Ishikawa (cell line): ENCODE data around the gene CXXC5.

Source experiments
- CEBPB ChIP-seq: IDR thresholded peaks from 2 replicates; pipeline ENCODE4 v1.6.1; 2012
- CREB1 ChIP-seq: IDR thresholded peaks from 2 replicates; pipeline ENCODE4 v1.6.1; 2012; ENCODE audit warnings: low read depth
- EGR1 ChIP-seq: IDR thresholded peaks from 2 replicates; pipeline ENCODE4 v1.6.1; 2012
- EP300 ChIP-seq: IDR thresholded peaks from 2 replicates; pipeline ENCODE4 v1.6.1; 2012; ENCODE audit warnings: borderline replicate concordance
- FOXM1 ChIP-seq: IDR thresholded peaks from 2 replicates; pipeline ENCODE4 v1.6.1; 2012; ENCODE audit warnings: low read depth, borderline replicate concordance
- MAX ChIP-seq: IDR thresholded peaks from 2 replicates; pipeline ENCODE4 v1.6.1; 2012
- NFIC ChIP-seq: IDR thresholded peaks from 2 replicates; pipeline ENCODE4 v1.6.1; 2012
- RAD21 ChIP-seq: IDR thresholded peaks from 2 replicates; pipeline ENCODE4 v1.6.1; 2012; ENCODE audit warnings: low read depth
- TAF1 ChIP-seq: IDR thresholded peaks from 2 replicates; pipeline ENCODE4 v1.6.1; 2012; ENCODE audit warnings: low read depth, mild to moderate bottlenecking
- TCF12 ChIP-seq: IDR thresholded peaks from 2 replicates; pipeline ENCODE4 v1.6.1; 2012; ENCODE audit warnings: low read depth
- TEAD4 ChIP-seq: IDR thresholded peaks from 2 replicates; pipeline ENCODE4 v1.6.1; 2012
- USF1 ChIP-seq: IDR thresholded peaks from 2 replicates; pipeline ENCODE4 v1.6.1; 2012
- YY1 ChIP-seq: IDR thresholded peaks from 2 replicates; pipeline ENCODE4 v1.6.1; 2012; ENCODE audit warnings: low read depth
- ZBTB7A ChIP-seq: IDR thresholded peaks from 2 replicates; pipeline ENCODE4 v1.6.1; 2012; ENCODE audit warnings: low read depth
- TF ChIP-seq, protein P1 (sequence below): IDR thresholded peaks from 2 replicates; pipeline ENCODE4 v1.6.1; 2012; ENCODE audit warnings: low read depth, mild to moderate bottlenecking

The CXXC5 gene

DNA sequence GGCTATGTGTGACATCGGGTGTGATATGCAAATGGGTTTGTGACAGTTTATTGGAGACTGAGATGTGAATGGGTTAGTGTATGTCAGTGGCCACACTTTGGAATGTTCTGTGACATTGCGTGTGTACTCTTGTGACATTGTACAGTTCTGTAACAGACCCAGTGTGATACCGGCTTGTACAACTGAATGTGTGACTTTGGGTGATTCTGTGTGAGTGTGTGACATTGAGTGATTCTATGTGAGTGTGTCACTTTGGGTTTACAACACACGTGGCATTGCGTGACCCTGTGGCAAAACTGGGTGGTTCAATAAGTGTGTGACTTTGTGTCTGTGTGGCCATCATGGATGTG is 38.2 kb downstream of the CXXC5 start:
- TF ChIP-seq ZBTB7A (no peak), TEAD4 (no peak), TCF12 (no peak)

DNA sequence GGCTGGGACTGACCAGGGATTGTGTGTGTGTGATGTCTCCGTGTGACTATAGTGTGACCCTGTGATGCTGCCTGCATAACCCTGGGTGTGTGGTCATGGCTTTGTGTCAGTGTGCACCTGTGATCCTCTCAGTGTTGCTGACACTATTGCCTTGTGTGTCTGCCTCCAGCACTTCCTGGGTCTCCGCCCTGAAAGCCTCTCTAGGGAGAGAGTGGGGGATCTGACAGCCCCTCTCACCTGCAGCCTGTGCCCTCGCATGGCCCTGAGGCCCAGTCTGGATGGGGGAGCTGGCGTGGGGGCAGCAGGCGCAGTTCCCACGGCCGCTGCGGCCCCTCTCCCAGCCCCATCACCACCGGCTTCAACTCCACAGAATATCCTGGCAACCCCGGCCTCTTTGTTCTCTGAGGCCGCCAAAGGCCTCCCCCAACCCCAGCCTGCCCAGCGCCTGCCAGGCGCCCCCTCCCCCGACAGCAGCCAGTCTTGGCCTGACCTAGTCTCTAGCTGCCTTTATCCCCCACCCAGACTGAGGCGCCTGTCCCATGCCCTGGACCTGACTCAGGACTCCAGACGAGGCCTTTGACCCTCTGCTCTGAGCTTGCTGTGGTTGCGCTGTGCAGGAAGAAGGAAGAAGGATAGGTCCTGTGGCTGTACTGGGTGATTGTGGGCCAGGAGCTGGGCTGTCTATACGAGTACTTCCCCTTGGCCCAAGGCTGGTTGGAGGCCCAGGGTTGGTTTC is 38.7 kb downstream of the CXXC5 start:
- TF ChIP-seq MAX (no peak), EGR1 (no peak), TEAD4 (no peak), RAD21 (no peak), CREB1 (no peak), TAF1 (no peak), TCF12 (no peak), EP300 (no peak), ZBTB7A (no peak), YY1 (no peak), NFIC (no peak), CEBPB (no peak), FOXM1 (no peak), USF1 (no peak)
- TF ChIP-seq, protein P1, sequence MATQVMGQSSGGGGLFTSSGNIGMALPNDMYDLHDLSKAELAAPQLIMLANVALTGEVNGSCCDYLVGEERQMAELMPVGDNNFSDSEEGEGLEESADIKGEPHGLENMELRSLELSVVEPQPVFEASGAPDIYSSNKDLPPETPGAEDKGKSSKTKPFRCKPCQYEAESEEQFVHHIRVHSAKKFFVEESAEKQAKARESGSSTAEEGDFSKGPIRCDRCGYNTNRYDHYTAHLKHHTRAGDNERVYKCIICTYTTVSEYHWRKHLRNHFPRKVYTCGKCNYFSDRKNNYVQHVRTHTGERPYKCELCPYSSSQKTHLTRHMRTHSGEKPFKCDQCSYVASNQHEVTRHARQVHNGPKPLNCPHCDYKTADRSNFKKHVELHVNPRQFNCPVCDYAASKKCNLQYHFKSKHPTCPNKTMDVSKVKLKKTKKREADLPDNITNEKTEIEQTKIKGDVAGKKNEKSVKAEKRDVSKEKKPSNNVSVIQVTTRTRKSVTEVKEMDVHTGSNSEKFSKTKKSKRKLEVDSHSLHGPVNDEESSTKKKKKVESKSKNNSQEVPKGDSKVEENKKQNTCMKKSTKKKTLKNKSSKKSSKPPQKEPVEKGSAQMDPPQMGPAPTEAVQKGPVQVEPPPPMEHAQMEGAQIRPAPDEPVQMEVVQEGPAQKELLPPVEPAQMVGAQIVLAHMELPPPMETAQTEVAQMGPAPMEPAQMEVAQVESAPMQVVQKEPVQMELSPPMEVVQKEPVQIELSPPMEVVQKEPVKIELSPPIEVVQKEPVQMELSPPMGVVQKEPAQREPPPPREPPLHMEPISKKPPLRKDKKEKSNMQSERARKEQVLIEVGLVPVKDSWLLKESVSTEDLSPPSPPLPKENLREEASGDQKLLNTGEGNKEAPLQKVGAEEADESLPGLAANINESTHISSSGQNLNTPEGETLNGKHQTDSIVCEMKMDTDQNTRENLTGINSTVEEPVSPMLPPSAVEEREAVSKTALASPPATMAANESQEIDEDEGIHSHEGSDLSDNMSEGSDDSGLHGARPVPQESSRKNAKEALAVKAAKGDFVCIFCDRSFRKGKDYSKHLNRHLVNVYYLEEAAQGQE: no peak

GRCh38 chr5:139687656-139688055 is 39.5 kb downstream of the CXXC5 start:
- TF ChIP-seq MAX (no peak), CEBPB (no peak), CREB1 (no peak)
- TF ChIP-seq, protein P1: no peak

DNA sequence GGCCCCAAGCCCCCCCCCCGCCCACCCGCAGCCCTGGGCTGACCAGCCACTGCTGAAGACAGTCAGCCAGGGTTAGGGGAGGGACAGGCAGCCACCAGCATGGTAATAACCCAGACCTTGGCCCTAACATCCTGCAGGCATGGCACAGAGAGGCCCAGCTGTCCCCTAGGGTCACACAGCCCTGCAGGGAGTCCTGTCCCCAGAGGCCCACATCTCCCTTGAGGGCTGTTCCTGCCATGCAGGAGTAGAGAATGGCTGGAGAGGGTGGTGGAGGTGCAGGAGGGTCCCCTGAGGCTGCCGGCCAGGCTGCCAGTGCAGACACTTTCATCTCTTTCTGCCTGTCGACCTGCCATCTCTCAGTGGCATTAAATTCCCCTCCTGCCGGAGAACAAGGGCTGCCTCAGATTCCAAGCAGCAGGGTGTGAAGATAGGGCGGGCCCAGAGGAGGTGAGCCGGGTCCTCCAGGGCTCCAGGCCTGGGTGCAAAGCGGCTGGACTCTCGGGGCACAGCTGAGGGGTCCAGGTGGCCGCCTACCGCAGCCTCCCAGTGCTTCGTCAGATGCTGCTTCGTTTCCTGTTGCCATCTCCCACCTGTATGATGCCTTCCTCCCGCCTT is 40.0 kb downstream of the CXXC5 start:
- TF ChIP-seq MAX (peak; percentile 61; the same call in 1 of the 2 replicates), EGR1 (no peak), EP300 (0 out of 2 replicates have a peak, but pooled peaks have one; percentile 23), TEAD4 (peak; percentile 58), TCF12 (0 out of 2 replicates have a peak, but pooled peaks have one; percentile 21)
- TF ChIP-seq, protein P1: no peak

GRCh38 chr5:139688751-139689372 is 40.7 kb downstream of the CXXC5 start:
- TF ChIP-seq, protein P1: peak; percentile 45; the same call in 1 of the 2 replicates
- no peak for TF ChIP-seq YY1
